HCT116 (cell line): ENCODE measurements around the gene PIEZO2. TPM values are rescaled to one million over a fixed set of nuclear protein-coding genes. Genes with fewer than 3 reads are reported as not detected.

ENCODE experiments used
- ATAC-seq: fragments of 200-7000 bp; cut with Tn5 transposase; 2 replicates; pipeline ENCODE4 v1.9.1; 2020; ENCODE audit warnings: mild to moderate bottlenecking, moderate library complexity
- BruUV-seq: library from RNA; stranded (reverse); fragments of 400-500 nt; replicated peaks from 2 replicates; lab custom pipeline; 2021; lab: Mats Ljungman, UMichigan
- CTCF ChIA-PET: fragments of 300-600 bp; sonication (Branson Sonifier 250); formaldehyde crosslinking; loops from one replicate; lab custom pipeline; 2021; ENCODE audit warnings: antibody characterized with exemption; lab: Charles Lee
- POLR2A ChIA-PET: fragments of 300-600, 350-600 bp; sonication (Branson Sonifier 250); formaldehyde crosslinking; loops from one replicate; lab custom pipeline; 2021; ENCODE audit warnings: antibody characterized with exemption; lab: Charles Lee
- RAD21 ChIA-PET, 2 experiments: fragments of 300-600 bp; sonication (Branson Sonifier 250); formaldehyde crosslinking; loops; one replicate each; lab custom pipeline; 2023; ENCODE audit warnings: low total read pairs in 2 of 2; ENCODE audit not compliant: uncharacterized antibody in 2 of 2, unreplicated experiment in 2 of 2, low non-redundant PET in 1 of 2; lab: Charles Lee
- DNase-seq: peaks from one replicate; pipeline ENCODE4 v3.0.0-alpha.2; 2010; ENCODE audit warnings: low read depth, low spot score
- H2AFZ ChIP-seq: fragments of 200-600 bp; shearing (Covaris generic), sonication (generic); 2 replicates; pipeline ENCODE4 v1.6.1; 2017; ENCODE audit warnings: low read depth, mixed run types, mixed read lengths, antibody characterized with exemption, low read length; ENCODE audit not compliant: poor library complexity, severe bottlenecking
- H3K27ac ChIP-seq: 2 replicates; pipeline ENCODE4 v1.5.1; 2012; ENCODE audit warnings: low read depth, low read length
- H3K27me3 ChIP-seq: fragments of 200-600 bp; sonication (generic); 2 replicates; pipeline ENCODE4 v1.6.1; 2016; ENCODE audit warnings: mixed run types, low read length, mixed read lengths; ENCODE audit not compliant: insufficient read depth
- H3K36me3 ChIP-seq, 2 experiments: fragments of 200-500 bp in 1 of 2; fragments of 200-600 bp in 1 of 2; sonication (Bioruptor generic) in 1 of 2; sonication (generic) in 1 of 2; 2 replicates each; pipeline versions ENCODE4 v1.5.1 to v1.6.1; 2014 to 2016; ENCODE audit warnings: low read length in 2 of 2, inconsistent platforms in 1 of 2, mixed read lengths in 1 of 2, mixed run types in 1 of 2; ENCODE audit not compliant: insufficient read depth in 2 of 2, control insufficient read depth in 1 of 2
- H3K4me1 ChIP-seq, 2 experiments: fragments of 200-600 bp in 1 of 2; sonication (generic) in 1 of 2; 2 replicates each; pipeline versions ENCODE4 v1.5.1 to v1.6.1; 2012 to 2017; ENCODE audit warnings: low read length in 2 of 2, inconsistent platforms in 1 of 2, mild to moderate bottlenecking in 1 of 2, mixed read lengths in 1 of 2, mixed run types in 1 of 2, moderate library complexity in 1 of 2; ENCODE audit not compliant: insufficient read depth in 2 of 2, control insufficient read depth in 1 of 2
- H3K4me2 ChIP-seq: fragments of 200-600 bp; sonication (generic); 2 replicates; pipeline ENCODE4 v1.6.1; 2017; ENCODE audit warnings: mixed run types, low read length, mixed read lengths
- H3K4me3 ChIP-seq, 2 experiments: fragments of 200-600 bp in 1 of 2; sonication (generic) in 1 of 2; replicated peaks in 1 of 2; 2 replicates each; pipeline ENCODE4 v1.5.1; 2011 to 2016; ENCODE audit warnings: low read length in 2 of 2, control low read depth in 1 of 2, low read depth in 1 of 2, mild to moderate bottlenecking in 1 of 2, mixed read lengths in 1 of 2, mixed run types in 1 of 2
- H3K79me2 ChIP-seq: fragments of 200-600 bp; sonication (generic); 2 replicates; pipeline ENCODE4 v1.6.1; 2017; ENCODE audit warnings: mild to moderate bottlenecking, mixed run types, low read length, moderate library complexity, mixed read lengths; ENCODE audit not compliant: insufficient read depth
- H3K9ac ChIP-seq: fragments of 200-600 bp; sonication (generic); 2 replicates; pipeline ENCODE4 v1.6.1; 2016; ENCODE audit warnings: low read length, mixed read lengths
- H3K9me2 ChIP-seq: fragments of 200-600 bp; sonication (generic), shearing (Covaris generic); 2 replicates; pipeline ENCODE4 v1.6.1; 2017; ENCODE audit warnings: mixed run types, mild to moderate bottlenecking, moderate library complexity; ENCODE audit not compliant: insufficient read depth
- H3K9me3 ChIP-seq, 2 experiments: fragments of 200-500 bp in 1 of 2; fragments of 200-600 bp in 1 of 2; sonication (Bioruptor generic) in 1 of 2; sonication (generic) in 1 of 2; 2 replicates each; pipeline ENCODE4 v1.6.1; 2014 to 2017; ENCODE audit warnings: low read length in 2 of 2, mixed read lengths in 2 of 2, inconsistent platforms in 1 of 2, low read depth in 1 of 2, mild to moderate bottlenecking in 1 of 2, mixed run types in 1 of 2, moderate library complexity in 1 of 2; ENCODE audit not compliant: control insufficient read depth in 1 of 2, insufficient read depth in 1 of 2
- H4K20me1 ChIP-seq: fragments of 200-600 bp; sonication (generic), shearing (Covaris generic); 2 replicates; pipeline ENCODE4 v1.6.1; 2017; ENCODE audit warnings: mixed run types, mild to moderate bottlenecking, moderate library complexity; ENCODE audit not compliant: insufficient read depth
- CEBPB ChIP-seq: IDR thresholded peaks from 2 replicates; pipeline ENCODE4 v1.6.1; 2012; ENCODE audit warnings: low read depth
- EZH2 ChIP-seq: fragments of 200-600 bp; sonication (generic); IDR thresholded peaks from 2 replicates; pipeline ENCODE4 v1.6.1; 2017; ENCODE audit warnings: antibody characterized with exemption, mixed run types
- EZH2phosphoT487 ChIP-seq: fragments of 200-600 bp; IDR thresholded peaks from 2 replicates; pipeline ENCODE4 v1.6.1; 2018; ENCODE audit warnings: antibody characterized with exemption, borderline replicate concordance
- JUND ChIP-seq: IDR thresholded peaks from 2 replicates; pipeline ENCODE4 v1.6.1; 2012
- POLR2A ChIP-seq: IDR thresholded peaks from 2 replicates; pipeline ENCODE4 v1.7.0; 2011; ENCODE audit warnings: borderline replicate concordance; ENCODE audit not compliant: insufficient read depth, insufficient read length; ENCODE audit errors: extremely low read depth
- POLR2AphosphoS5 ChIP-seq: IDR thresholded peaks from 2 replicates; pipeline ENCODE4 v1.6.1; 2011; ENCODE audit warnings: mild to moderate bottlenecking, low read depth, low read length, moderate library complexity
- SIN3A ChIP-seq: IDR thresholded peaks from 2 replicates; pipeline ENCODE4 v1.6.1; 2012; ENCODE audit warnings: low read depth
- TCF7L2 ChIP-seq: IDR thresholded peaks from 2 replicates; pipeline ENCODE4 v1.7.0; 2011; ENCODE audit warnings: borderline replicate concordance, inconsistent platforms; ENCODE audit not compliant: insufficient read depth, insufficient read length; ENCODE audit errors: extremely low read depth
- YY1 ChIP-seq: IDR thresholded peaks from 2 replicates; pipeline ENCODE4 v1.6.1; 2011; ENCODE audit warnings: low read length, low read depth, moderate library complexity, mild to moderate bottlenecking; ENCODE audit not compliant: insufficient replicate concordance; ENCODE audit errors: extremely low read depth
- intact Hi-C: fragments of 100-400 bp; cut with micrococcal nuclease; formaldehyde crosslinking; loops from 2 replicates; pipeline ENCODE4 v1.10.0; 2022
- total RNA-seq: library from RNA; stranded (reverse); gene quantifications from one replicate; pipeline ENCODE4 v1.2.1, GENCODE V29; 2021; ENCODE audit not compliant: unreplicated experiment

PIEZO2 gene
- total RNA-seq, 1 experiment from 2014 or later = 0.34 TPM

- no peak overlapping the region for H3K4me2 ChIP-seq
- H3K9ac ChIP-seq = no peak overlapping the region
- TF ChIP-seq SIN3A = no peak
- TF ChIP-seq TCF7L2 = no peak
- TF ChIP-seq EZH2 = no peak
- TF ChIP-seq POLR2A = no peak
- TF ChIP-seq POLR2AphosphoS5 = no peak
- no peak for TF ChIP-seq EZH2phosphoT487
- no peaks in the 10 kb centered on the region for H3K9me2 ChIP-seq
- ChIA-PET RAD21 (no interaction called here), CTCF (no interaction called here), POLR2A (no interaction called here)
- no peak overlapping the region for H3K4me3 ChIP-seq
- no peaks in the 10 kb centered on the region for H3K9me3 ChIP-seq
- no peak overlapping the region for H2AFZ ChIP-seq
- H4K20me1 ChIP-seq = no peaks in the 10 kb centered on the region
- BruUV-seq = no TSS peak
- peaks cover 4% of the 10 kb centered on the region; the same call in 1 of the 2 replicates for H3K27me3 ChIP-seq
- H3K27ac ChIP-seq = no peak overlapping the region
- ATAC-seq (no peak), DNase-seq (no peak)
- intact Hi-C loops = no loop called here
- no peaks in the 10 kb centered on the region for H3K79me2 ChIP-seq
- no peaks in the 10 kb centered on the region for H3K4me1 ChIP-seq
- H3K36me3 ChIP-seq = no peaks in the 10 kb centered on the region
Measured at GRCh38 chr18:10930076-10930475, 219.3 kb downstream of the PIEZO2 start.

- TF ChIP-seq CEBPB (no peak), YY1 (no peak), JUND (no peak)
- intact Hi-C loops = no loop called here
- peaks cover 10% of the 10 kb centered on the region; the same call in 1 of the 2 replicates for H3K27me3 ChIP-seq
- no peak for DNase-seq
- H3K4me3 ChIP-seq = no peak overlapping the region
- H2AFZ ChIP-seq = no peak overlapping the region
- no peaks in the 10 kb centered on the region for H3K79me2 ChIP-seq
- POLR2A ChIA-PET = no interaction called here
- H3K9ac ChIP-seq = no peak overlapping the region
- no peaks in the 10 kb centered on the region for H3K9me3 ChIP-seq
- no peaks in the 10 kb centered on the region for H3K36me3 ChIP-seq
- no peaks in the 10 kb centered on the region for H3K9me2 ChIP-seq
- H3K4me1 ChIP-seq = no peaks in the 10 kb centered on the region
- no peak overlapping the region for H3K27ac ChIP-seq
- BruUV-seq = no TSS peak
- no peak overlapping the region for H3K4me2 ChIP-seq
- RAD21 ChIA-PET = no interaction called here
- H4K20me1 ChIP-seq = no peaks in the 10 kb centered on the region
- ATAC-seq = no peak
- CTCF ChIA-PET = no interaction called here
Measured at GRCh38 chr18:10928772-10929373, 220.5 kb downstream of the PIEZO2 start.
